Measurements from ENCODE around the gene DUS3L.
"Not testable (repeated sequence)": the region's sequence is repeated elsewhere in the genome, so short reads cannot be mapped to it uniquely, and the experiment has no call there.

The DUS3L gene

GRCh38 chr19:5799247-5800241 lies 8.6 kb upstream of the DUS3L start:
- DNase-seq = no peak

- DNase-seq = no peak
Measured at GRCh38 chr19:5798244-5798643, 7.3 kb upstream of the DUS3L start.

- DNase-seq = no peak
Measured at GRCh38 chr19:5795382-5795919, 4.5 kb upstream of the DUS3L start.

- no peak for DNase-seq
Measured at GRCh38 chr19:5793188-5793587, 2.2 kb upstream of the DUS3L start.

DNA sequence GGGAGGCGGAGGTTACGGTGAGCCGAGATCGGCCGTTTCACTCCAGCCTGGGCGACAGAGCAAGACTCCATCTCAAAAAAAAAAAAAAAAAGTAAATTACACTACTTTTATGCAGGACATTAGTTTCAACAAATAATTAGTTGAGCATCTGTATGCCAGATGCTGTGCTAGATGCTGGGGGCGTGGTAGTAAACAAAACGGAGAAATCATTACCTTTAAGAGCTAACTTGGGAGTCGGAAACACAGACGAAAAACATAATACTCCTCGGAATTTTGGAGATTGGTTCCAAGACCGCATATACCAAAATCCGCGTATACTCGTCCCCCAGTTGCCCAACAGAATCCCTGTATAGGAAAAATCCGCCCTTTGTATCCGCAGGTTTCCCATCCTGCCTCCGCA lies 1.3 kb upstream of the DUS3L start:
- DNase-seq = no peak

DNA sequence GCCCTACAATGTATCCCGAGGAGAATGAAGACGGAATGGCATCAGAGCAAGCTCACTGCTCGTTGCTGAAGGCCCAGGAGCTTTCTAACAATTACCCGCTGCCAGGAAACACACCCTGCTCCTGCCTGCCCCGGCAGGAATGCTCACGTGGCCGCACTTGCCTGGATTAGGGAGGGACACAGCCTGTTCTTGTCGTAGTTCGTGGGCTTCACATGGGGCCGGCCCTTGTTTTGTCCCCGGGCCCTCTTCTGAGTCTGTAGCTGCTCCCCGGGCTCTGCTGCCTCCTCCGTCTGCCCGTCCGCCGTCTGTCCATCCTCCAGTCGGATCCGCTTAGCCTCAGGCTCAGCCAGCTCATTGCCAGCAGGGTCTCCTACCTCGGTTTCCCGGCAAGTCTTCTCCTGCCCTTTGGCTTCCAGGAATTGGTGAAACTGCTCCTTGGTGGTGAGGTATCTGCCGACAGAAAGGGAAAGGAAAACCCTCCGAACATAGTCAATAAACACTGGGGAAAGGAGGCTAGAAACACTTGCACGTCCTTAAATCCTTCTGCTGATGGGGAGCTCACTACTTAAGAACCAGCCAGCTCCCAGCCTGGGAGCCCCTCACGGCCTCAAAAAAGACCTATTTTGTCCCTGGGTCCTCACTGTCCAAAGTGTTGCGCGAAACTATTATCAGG lies 941 bp downstream of the DUS3L start:
- no peak for DNase-seq

GRCh38 chr19:5789351-5789761 lies 1.6 kb downstream of the DUS3L start:
- no peak for DNase-seq

DNA sequence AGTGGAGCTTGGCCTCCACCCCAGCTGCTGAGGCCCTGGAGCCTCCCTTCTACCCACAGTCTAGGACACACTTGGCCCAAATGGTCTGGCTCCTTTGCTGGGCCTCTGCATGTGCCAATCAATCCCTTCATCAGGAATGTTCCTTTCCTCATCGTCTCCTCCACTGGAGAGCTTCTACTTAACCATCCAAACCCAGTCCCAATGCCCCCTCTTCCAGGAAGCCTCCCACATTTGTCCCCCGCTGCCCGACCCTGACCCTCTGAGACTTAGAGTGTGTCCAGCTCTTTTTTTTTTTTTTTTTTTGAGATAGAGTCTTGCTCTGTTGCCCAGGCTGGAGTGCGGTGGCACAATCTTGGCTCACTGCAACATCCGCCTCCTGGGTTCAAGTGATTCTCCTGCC lies 2.5 kb downstream of the DUS3L start:
- no peak for DNase-seq

DNA sequence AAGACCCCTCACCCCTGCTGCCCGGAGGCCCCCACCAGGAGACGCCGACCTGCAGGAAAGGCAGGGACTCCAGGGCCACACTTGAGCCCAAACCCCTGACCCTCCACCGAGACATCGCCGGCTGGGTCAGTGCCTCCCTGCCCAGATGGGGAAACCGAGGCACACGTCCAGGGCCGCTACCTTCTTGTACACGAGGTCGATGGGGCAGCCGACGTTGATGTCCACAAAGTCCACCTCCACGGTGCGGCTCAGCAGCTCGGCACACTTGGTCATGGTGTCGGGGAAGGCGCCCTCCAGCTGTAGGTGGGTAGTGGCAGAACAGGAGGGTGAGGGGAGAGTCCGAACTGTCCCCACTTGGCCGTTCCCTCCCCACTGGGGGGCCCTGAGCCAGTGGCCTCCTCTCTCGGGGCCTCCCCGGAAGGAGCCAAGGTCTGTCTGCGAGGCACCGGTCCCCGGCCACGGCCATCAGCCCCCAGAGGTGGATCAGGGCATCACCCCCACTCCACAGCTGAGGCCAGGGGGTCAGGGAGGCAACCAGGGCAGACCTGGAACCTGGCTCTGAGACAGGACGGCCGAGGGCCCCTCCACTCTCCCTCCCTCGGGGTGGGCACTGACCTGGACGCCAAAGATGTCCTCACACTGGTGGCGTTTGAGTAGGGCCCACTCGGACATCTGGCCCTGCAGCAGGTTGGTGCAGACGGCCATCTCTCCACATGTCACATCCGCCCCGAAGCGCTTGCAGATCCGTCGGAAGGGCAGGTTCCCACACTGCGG lies 3.4 kb downstream of the DUS3L start:
- DNase-seq = no peak

DNA sequence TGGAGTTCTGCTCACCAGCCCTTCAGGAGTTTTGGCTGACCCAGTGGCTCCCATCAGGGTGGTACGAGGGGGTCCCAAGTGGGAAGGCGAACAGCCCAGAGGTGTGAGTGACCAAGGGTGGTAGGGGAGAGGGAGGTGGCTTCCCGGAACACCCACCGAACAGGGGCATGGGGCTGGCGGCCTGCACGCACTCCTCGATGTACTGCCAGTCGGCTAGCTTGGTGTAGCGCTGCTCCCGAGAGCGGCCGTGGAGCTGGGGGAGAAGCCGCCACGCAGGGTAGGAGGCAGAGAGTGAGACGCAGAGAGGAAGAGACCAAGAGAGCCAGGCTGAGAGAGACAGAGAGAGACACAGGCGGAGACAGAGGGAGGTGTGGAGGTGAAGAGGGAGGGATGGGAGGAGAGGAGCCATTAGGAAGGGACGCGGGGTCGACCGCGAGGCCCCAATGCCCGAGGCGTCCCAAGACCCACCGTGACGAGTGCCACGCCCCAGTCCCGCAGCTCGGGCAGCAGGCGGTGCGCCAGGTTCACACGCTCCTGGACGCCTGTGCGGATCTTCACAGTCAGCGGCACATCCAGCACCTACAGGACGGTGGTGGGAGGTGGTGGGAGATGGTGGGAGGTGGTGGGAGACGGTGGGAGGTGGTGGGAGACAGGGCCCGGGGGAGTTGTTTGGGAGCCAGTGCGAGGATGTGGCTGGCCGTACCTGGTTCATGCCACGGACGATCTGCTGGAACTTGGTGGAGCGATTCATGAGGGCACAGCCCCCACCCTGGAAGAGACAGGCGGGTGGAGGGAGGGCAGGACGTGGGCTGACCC lies 4.2 kb downstream of the DUS3L start:
- no peak for DNase-seq

DNA sequence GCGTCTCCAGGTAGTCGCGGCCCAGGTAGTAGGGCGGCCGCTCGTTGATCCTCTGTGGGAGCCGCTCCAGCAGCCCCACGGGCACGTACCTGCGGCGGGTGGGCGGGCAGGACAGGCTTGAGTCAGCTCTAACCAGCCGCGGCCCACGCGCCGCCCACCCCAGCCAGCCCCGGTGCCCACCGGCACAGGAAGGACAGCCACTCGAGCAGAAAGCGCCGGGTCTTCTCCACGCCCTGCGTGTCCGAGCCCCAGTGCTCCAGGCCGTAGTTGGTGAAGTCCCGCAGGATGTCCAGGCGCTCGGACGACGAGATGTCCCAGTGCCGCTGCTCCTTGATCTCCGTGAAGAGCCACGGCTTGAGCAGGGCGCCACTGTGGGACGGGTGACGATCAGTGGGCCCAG lies 5.5 kb downstream of the DUS3L start:
- no peak for DNase-seq

DNA sequence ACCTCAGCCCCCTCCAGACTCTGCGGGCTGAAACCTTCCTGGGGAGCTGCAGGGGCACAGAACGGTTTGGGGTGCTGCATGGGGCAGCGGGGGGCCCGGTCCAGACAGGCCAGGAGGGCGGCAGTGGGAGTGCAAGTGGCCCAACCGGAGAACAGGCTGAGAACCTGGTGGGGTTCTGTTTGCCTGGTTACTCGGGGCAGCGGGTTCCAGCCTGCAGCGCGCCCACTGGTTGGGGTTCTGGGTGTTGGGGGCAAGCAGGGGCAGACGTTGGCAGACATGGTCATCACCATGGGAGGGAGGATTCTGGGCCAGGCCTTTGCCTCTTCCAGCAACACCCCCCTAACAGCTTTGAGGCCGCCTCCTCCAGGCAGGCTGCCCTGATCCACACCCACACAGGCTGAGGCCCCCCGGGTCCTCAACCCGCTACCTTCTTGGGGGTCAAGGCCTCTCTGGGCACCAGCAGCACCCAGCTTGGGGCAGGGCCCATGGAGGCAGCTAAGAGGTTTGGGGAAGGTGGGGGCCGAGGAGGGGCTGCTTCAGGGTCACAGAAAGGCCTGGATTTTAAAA lies 6.3 kb downstream of the DUS3L start, which contains the start of gene PRR22:
TSS of gene PRR22 (minus strand) at position 166 of the 567 bp plus-strand sequence. CDS start at position 80, 86 bp downstream.
- no peak for DNase-seq

DNA sequence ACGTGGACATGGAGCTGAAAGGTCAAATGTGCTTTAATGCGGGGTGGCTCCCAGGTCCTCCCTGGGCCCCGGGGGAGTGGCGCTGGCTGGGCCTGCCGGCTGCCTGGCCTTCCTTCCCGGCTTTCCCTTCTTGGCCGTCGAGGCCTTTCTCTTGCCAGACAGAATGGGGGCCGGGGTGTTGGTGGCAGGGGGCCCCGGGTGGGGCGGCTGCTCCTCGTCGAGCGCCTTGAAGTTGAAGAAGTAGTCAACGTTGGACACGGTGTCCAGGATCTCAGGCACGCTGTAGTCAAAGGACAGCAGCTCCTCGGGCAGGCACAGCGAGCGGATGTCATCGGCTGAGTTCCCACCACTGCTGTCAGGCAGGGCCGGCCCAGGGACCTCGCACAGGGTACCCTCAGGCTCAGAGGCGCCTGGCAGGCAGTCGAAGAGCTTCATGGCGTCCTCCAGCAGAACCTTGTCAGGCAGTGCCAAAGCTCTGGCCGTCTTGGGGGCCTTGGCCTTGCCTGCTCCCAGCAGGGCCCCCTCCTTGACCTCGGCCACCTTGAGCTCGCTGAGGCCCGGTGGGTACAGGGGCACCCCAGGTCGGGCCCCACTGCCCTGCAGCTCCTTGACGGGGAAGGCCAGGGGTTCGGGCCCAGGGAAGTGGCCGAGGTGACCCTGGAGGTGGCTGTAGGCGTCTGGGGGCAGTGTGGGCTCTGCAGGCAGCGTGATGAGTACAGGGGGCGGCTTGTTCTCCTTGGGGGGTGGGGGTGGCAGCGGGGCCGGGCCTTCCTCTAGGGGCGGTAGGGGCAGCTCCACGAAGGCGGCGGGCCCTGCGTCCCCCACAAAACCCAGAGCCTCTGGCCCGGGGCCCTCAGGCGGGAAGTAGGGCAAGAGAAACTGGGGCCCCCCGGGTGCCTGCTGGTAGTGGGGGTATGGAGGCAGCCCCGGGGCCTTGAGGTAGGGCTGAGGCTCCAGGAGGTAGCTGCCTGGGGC lies 7.7 kb downstream of the DUS3L start:
- DNase-seq = no peak

DNA sequence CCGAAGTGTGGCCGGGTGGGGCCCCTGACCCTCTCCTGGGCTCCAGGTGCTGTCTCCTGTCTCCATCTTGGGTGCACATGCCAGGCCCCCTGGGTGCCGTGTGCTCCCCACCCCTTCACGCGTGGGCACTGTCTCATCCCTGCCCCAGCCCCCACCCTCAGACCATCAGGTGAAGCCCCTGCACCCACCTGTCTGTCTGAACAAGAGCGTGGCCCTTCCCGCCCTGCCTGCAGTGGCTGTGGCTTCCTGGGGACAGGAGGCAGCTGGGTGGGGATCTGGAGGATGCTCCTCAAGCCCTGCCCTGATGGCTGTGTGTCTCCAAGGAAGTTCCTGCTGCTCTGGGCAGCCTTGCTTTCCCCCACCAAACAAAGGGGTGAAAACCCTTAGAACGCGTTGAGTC lies 8.6 kb downstream of the DUS3L start:
- DNase-seq = no peak

DNA sequence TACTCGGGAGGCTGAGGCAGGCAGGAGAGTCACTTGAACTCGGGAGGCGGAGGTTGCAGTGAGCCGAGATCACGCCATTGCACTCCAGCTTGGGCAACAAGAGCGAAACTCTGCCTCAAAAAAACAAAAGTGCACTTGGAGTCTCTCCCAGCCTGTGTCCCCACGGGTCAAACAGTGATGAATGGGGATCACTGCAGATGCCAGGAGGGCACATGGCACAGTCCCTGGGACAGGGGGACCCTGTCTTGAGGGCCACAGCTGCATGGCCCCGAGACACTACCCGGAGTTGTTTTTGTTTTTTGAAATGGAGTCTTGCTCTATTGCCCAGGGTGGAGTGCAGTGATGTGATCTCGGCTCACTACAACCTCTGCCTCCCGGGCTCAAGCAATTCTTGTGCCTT lies 10.0 kb downstream of the DUS3L start:
- DNase-seq = not testable (repeated sequence)

GRCh38 chr19:5778402-5778801 lies 12.6 kb downstream of the DUS3L start:
- no peak for DNase-seq

GRCh38 chr19:5775668-5776309 lies 15.2 kb downstream of the DUS3L start:
- DNase-seq = no peak

- DNase-seq = no peak
Measured at GRCh38 chr19:5774921-5775320, 16.0 kb downstream of the DUS3L start.

DNA sequence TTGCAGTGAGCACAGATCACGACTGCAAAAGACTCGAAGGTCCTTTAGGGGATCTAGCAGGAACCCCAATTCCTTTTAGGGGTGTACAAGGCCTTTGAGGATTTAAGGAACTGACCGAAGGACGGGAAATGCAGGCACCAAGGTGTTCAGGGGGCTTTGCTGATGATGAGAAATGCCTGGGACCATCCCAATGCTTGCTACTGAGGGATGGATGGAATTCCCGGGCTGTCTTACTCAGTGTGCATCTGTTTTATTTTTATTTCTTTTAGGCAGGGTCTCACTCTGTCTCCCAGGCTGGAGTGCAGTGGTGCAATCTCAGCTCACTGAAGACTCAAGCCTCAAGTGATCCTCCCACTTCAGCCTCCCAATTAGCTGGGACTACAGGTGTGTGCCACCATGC lies 17.7 kb downstream of the DUS3L start:
- no peak for DNase-seq

DNA sequence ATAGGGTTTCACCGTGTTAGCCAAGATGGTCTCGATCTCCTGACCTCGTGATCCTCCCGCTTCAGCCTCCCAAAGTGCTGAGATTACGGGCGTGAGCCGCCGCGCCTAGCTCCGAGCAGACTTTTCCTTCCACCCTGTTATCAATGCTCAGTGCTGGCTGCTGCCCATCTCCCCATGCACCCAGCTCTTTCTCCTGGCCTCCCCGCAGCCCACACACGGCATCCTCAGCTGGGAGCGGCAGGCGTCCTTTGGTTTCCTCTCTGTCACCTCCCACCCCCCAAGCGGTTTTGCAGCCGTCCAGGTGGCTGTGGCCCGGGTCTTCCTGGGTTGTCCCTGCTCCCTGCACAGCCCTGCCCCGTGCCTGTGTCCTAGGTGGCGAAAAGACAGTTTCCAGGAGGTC lies 18.5 kb downstream of the DUS3L start:
- no peak for DNase-seq
